Stomach (tissue), 4 donors: Measurements from ENCODE around the gene PTPRK.

Source experiments
- EP300 ChIP-seq: sonication (generic); formaldehyde crosslinking; IDR thresholded peaks from one replicate; pipeline ENCODE4 v1.6.1; 2017; ENCODE audit warnings: antibody characterized with exemption
- POLR2A ChIP-seq, 4 donors: fragments of 450-650 bp; IDR thresholded peaks; one replicate each; pipeline ENCODE4 v1.6.1; 2016; ENCODE audit warnings: antibody characterized with exemption in 4 of 4, control low read depth in 2 of 4, mild to moderate bottlenecking in 1 of 4, moderate library complexity in 1 of 4
- POLR2AphosphoS5 ChIP-seq, 3 donors: sonication (generic); formaldehyde crosslinking; IDR thresholded peaks; one replicate each; pipeline ENCODE4 v1.6.1; 2016; ENCODE audit warnings: antibody characterized with exemption in 3 of 3
- TF ChIP-seq, protein P1 (sequence below), 7 experiments: fragments of 450-650 bp in 4 of 7; fragments of 200-600 bp in 3 of 7; sonication (generic) in 3 of 7; IDR thresholded peaks; one replicate each; pipeline ENCODE4 v1.5.1; 2016 to 2019; ENCODE audit warnings: antibody characterized with exemption in 7 of 7, control low read depth in 2 of 7, mild to moderate bottlenecking in 1 of 7

DNA sequence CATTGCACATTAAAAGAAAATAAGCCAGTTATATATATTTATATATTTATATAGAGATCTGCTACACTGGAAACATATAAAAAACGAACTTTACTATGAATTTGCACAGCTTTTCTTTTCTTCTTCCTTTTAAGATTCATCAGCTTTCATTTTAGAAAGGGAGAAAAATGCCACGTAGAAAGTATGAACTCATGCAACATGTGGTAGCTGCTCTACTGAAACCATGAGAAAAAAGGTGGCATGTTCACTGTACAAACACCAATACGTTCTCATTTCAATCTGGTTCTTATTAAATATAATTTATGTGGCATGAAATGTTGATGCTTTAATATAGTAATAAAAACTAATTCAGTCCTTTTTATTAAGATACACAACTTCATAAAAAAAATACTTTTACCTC lies 550.7 kb downstream of the PTPRK start:
- TF ChIP-seq, protein P1, sequence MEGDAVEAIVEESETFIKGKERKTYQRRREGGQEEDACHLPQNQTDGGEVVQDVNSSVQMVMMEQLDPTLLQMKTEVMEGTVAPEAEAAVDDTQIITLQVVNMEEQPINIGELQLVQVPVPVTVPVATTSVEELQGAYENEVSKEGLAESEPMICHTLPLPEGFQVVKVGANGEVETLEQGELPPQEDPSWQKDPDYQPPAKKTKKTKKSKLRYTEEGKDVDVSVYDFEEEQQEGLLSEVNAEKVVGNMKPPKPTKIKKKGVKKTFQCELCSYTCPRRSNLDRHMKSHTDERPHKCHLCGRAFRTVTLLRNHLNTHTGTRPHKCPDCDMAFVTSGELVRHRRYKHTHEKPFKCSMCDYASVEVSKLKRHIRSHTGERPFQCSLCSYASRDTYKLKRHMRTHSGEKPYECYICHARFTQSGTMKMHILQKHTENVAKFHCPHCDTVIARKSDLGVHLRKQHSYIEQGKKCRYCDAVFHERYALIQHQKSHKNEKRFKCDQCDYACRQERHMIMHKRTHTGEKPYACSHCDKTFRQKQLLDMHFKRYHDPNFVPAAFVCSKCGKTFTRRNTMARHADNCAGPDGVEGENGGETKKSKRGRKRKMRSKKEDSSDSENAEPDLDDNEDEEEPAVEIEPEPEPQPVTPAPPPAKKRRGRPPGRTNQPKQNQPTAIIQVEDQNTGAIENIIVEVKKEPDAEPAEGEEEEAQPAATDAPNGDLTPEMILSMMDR (IDR thresholded peaks at IDR 0.05): no peak
- no peak for TF ChIP-seq EP300
- no peak for TF ChIP-seq POLR2A (IDR thresholded peaks at IDR 0.05)
- TF ChIP-seq POLR2AphosphoS5 (IDR thresholded peaks at IDR 0.05): no peak
